ENCODE results near the gene SP7.
A peak's percentile ranks its signal among the peaks of the same experiment; 100 is the strongest.

GRCh38 chr12:53287741-53288216 lies 48.4 kb downstream of the SP7 start:
- TF ChIP-seq, protein P1, sequence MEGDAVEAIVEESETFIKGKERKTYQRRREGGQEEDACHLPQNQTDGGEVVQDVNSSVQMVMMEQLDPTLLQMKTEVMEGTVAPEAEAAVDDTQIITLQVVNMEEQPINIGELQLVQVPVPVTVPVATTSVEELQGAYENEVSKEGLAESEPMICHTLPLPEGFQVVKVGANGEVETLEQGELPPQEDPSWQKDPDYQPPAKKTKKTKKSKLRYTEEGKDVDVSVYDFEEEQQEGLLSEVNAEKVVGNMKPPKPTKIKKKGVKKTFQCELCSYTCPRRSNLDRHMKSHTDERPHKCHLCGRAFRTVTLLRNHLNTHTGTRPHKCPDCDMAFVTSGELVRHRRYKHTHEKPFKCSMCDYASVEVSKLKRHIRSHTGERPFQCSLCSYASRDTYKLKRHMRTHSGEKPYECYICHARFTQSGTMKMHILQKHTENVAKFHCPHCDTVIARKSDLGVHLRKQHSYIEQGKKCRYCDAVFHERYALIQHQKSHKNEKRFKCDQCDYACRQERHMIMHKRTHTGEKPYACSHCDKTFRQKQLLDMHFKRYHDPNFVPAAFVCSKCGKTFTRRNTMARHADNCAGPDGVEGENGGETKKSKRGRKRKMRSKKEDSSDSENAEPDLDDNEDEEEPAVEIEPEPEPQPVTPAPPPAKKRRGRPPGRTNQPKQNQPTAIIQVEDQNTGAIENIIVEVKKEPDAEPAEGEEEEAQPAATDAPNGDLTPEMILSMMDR (IDR thresholded peaks at IDR 0.05) = peak; percentile 8 to 58 (median 48)
- TF ChIP-seq POLR2A (IDR thresholded peaks at IDR 0.05) (no peak), EP300 (IDR thresholded peaks at IDR 0.05) (no peak)

Data from ovary (tissue), 3 donors.